ENCODE data around the gene TMEM33.

DNA sequence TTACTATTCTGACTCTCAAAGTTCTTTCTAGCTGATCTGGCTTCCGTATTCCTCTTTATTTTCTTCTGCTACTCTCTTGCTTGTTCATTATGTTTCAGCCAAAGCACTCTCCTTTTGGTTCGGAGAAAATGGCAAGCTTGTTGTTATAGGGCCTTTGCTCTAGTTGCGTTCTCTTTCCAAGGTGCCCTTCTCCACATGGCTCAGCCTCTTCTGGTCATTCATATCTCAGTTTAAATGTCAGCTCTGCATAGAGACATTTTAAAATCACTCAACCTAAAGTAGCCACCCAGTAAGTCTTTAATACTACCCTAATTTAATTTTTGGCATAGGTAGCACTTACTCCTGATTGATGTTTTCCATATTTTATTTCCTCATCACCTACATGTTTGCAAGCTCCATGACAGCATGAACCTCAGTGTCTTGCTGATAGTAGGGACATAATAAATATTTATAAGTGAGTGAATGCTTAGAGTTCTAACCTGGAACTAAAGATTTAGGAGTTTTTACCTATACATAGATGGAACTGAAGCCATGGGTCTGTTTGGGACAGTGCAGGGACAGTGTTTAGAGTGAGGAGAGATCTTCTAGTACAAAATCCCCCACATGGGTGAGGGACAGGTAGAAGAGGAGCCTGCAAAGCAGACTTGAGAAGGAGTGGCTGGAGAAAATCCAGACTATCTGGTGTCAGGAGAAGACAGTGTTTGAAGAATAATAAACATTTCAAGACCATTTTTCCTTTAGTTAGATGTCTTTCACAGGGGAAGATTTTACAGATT is 73.0 kb downstream of the TMEM33 start:
- TF ChIP-seq SUZ12 (IDR thresholded peaks at IDR 0.05; ENCODE audit: extremely low read depth, insufficient read depth, insufficient read length) (no peak), YY1 (IDR thresholded peaks at IDR 0.05; ENCODE audit: insufficient read depth, insufficient read length) (no peak)

Measured in NT2/D1 (cell line).